Measurements from ENCODE around the gene ATF6B.

ATF6B gene

DNA sequence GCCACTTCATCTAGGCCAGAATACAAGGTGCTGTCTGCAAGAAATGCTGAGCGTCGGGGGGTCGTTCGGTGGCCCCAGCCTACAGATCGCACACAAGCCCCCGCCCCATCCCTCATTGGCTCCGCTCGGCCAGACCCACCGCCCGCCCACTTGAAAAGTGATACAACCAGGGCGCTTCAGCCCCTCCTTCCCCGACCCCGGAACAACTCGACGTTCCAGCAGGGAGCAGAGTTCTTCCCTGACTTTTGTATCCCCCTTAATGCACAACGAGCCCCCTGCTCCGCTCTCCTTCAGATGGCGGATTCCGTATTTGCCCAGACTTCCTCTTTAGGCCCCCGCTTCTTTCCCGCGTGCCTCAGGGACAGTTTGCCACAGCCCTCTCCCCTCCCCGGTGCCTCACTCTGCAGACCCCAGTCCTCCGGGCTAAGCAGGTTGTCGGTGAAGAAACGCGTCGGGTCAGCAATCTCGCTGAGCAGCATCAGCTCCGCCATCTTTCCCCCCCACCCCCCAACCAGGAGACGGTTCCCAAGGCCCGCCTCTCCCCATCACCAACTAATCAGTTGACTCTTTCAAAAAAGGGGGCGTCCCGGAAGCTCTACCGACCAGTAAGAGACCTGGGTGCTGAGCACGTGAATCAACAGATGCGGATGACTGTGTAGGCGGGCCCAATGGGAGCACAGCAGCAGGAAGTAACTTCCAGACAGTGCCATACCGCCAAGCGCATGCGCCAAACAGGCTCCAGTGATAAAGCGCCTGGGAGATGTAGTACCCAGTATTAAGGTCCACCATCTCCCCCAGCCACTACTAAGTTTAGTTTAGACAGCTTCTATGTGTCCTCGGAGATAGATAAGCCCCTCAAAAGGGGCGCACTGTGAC lies at the start of gene ATF6B:
TSS of gene ATF6B (minus strand) at position 530 of the 876 bp plus-strand sequence. CDS start at position 491, 39 bp downstream.
- Histone ChIP-seq H3K9ac (ENCODE audit: low read depth, low read length, poor library complexity, severe bottlenecking) (peak within 1 kb of the TSS; percentile 91), H3K9me3 (ENCODE audit: insufficient read depth, low read depth, low read length) (no peaks in the 10 kb centered on the region), H4K20me1 (ENCODE audit: insufficient read depth, low read length, poor library complexity, severe bottlenecking) (peaks cover 17% of the 10 kb centered on the region), H3K36me3 (ENCODE audit: insufficient read depth, low read length) (peaks cover 2% of the 10 kb centered on the region; the same call in 1 of the 2 replicates), H3K79me2 (ENCODE audit: insufficient read depth, low read length) (peaks cover 38% of the 10 kb centered on the region), H3F3A (ENCODE audit: low read depth) (no peaks in the 10 kb centered on the region), H3K9me2 (replicated peaks; ENCODE audit: low read depth, low read length) (no peaks in the 10 kb centered on the region), H3K4me1 (ENCODE audit: insufficient read depth, low read length, poor library complexity, severe bottlenecking) (peaks cover 25% of the 10 kb centered on the region), H3K4me2 (ENCODE audit: low read depth, low read length, poor library complexity, severe bottlenecking) (peak within 1 kb of the TSS; percentile 98), H3K4me3 (ENCODE audit: low read length, poor library complexity, severe bottlenecking) (peak within 1 kb of the TSS; percentile 91), H2AFZ (ENCODE audit: low read length) (peak within 1 kb of the TSS; percentile 74), H3K27me3 (ENCODE audit: insufficient read depth, low read length, poor library complexity, severe bottlenecking) (no peaks in the 10 kb centered on the region)
- TF ChIP-seq EZH2phosphoT487 (IDR thresholded peaks at IDR 0.05; ENCODE audit: borderline replicate concordance) (no peak), CTCF (conservative IDR thresholded peaks at IDR 0.05; ENCODE audit: low read length) (no peak)

- H3K79me2 ChIP-seq (ENCODE audit: insufficient read depth, low read length): peaks cover 64% of the 10 kb centered on the region
- no peaks in the 10 kb centered on the region for H3K36me3 ChIP-seq (ENCODE audit: insufficient read depth, low read length)
- H3K4me3 ChIP-seq (ENCODE audit: low read length, poor library complexity, severe bottlenecking): peak overlapping the region; percentile 88
- H4K20me1 ChIP-seq (ENCODE audit: insufficient read depth, low read length, poor library complexity, severe bottlenecking): no peaks in the 10 kb centered on the region
- peak overlapping the region; percentile 98 for H3K9ac ChIP-seq (ENCODE audit: low read depth, low read length, poor library complexity, severe bottlenecking)
- peaks cover 4% of the 10 kb centered on the region; the same call in 1 of the 2 replicates for H3F3A ChIP-seq (ENCODE audit: low read depth)
- no peaks in the 10 kb centered on the region for H3K9me2 ChIP-seq (replicated peaks; ENCODE audit: low read depth, low read length)
- H2AFZ ChIP-seq (ENCODE audit: low read length): peak overlapping the region; percentile 81
- no peaks in the 10 kb centered on the region for H3K27me3 ChIP-seq (ENCODE audit: insufficient read depth, low read length, poor library complexity, severe bottlenecking)
- TF ChIP-seq CTCF (conservative IDR thresholded peaks at IDR 0.05; ENCODE audit: low read length): no peak
- TF ChIP-seq EZH2phosphoT487 (IDR thresholded peaks at IDR 0.05; ENCODE audit: borderline replicate concordance): no peak
- H3K4me1 ChIP-seq (ENCODE audit: insufficient read depth, low read length, poor library complexity, severe bottlenecking): peaks cover 47% of the 10 kb centered on the region
- peak overlapping the region; percentile 88 for H3K4me2 ChIP-seq (ENCODE audit: low read depth, low read length, poor library complexity, severe bottlenecking)
- no peaks in the 10 kb centered on the region for H3K9me3 ChIP-seq (ENCODE audit: insufficient read depth, low read depth, low read length)
Measured at GRCh38 chr6:32177183-32177787, 49.2 kb upstream of the ATF6B start.

DNA sequence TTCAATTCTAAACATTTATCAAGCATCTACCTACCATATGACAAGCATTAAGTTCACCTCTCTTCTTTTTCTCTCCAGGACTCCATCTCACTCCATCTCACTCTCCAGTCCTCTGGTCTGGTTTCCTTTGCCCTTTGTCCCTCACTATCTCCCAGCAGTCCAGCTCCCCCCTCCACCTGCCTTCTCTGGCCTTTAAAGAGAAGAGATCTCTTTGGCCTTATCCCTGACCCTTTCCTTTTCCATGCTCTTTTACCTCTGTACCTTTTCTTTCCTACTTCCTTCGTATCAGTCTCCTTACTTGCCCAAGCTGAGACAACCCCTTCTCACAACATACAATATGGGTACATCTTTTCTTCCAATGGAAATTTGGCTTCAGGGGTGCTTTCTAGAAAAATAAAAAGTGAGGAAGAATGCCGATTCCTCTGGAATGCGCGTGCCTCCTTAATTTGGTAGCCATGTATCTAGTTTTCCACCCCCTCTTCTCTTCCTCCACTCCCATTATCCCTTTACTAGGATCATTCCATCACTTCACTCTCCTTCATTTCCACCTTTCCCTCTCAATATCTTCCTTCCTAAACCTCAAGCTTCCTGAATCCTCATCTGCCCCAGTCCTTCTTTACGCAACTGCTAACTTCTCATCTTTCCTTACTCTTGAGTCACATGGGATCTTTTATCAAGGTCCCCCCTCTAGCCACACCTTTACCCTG lies 48.6 kb upstream of the ATF6B start:
- Histone ChIP-seq H3K79me2 (ENCODE audit: insufficient read depth, low read length) (peaks cover 64% of the 10 kb centered on the region), H3K4me2 (ENCODE audit: low read depth, low read length, poor library complexity, severe bottlenecking) (peak overlapping the region; percentile 88), H3K4me3 (ENCODE audit: low read length, poor library complexity, severe bottlenecking) (peak overlapping the region; percentile 88), H3K9me2 (replicated peaks; ENCODE audit: low read depth, low read length) (no peaks in the 10 kb centered on the region), H3K4me1 (ENCODE audit: insufficient read depth, low read length, poor library complexity, severe bottlenecking) (peaks cover 47% of the 10 kb centered on the region), H3K9me3 (ENCODE audit: insufficient read depth, low read depth, low read length) (no peaks in the 10 kb centered on the region), H3K9ac (ENCODE audit: low read depth, low read length, poor library complexity, severe bottlenecking) (peak overlapping the region; percentile 98), H3K36me3 (ENCODE audit: insufficient read depth, low read length) (no peaks in the 10 kb centered on the region), H3F3A (ENCODE audit: low read depth) (peaks cover 4% of the 10 kb centered on the region; the same call in 1 of the 2 replicates), H3K27me3 (ENCODE audit: insufficient read depth, low read length, poor library complexity, severe bottlenecking) (no peaks in the 10 kb centered on the region), H4K20me1 (ENCODE audit: insufficient read depth, low read length, poor library complexity, severe bottlenecking) (no peaks in the 10 kb centered on the region), H2AFZ (ENCODE audit: low read length) (no peak overlapping the region; the same call in 1 of the 2 replicates)
- TF ChIP-seq EZH2phosphoT487 (IDR thresholded peaks at IDR 0.05; ENCODE audit: borderline replicate concordance): no peak
- no peak for TF ChIP-seq CTCF (conservative IDR thresholded peaks at IDR 0.05; ENCODE audit: low read length)
